Measurements from ENCODE around the gene GALNT15. TPM values are rescaled to one million over a fixed set of nuclear protein-coding genes. Genes with fewer than 3 reads are reported as not detected.
A peak's percentile ranks its signal among the peaks of the same experiment; 100 is the strongest.

GALNT15 gene
- total RNA-seq, 1 experiment from 2014 or later = 0.13 TPM

GRCh38 chr3:16236856-16237393, 62.4 kb downstream of the GALNT15 start:
- in situ Hi-C loops (cut with HindIII; ENCODE audit: low pct_unique_long_range_greater_than_20kb, low sequenced_read_pairs) = no loop called here
- no peak for DNase-seq (ENCODE audit: low read depth, low spot score)

GRCh38 chr3:16239086-16239770, 64.7 kb downstream of the GALNT15 start:
- in situ Hi-C loops (cut with HindIII; ENCODE audit: low pct_unique_long_range_greater_than_20kb, low sequenced_read_pairs) = no loop called here
- DNase-seq (ENCODE audit: low read depth, low spot score) = no peak

GRCh38 chr3:16239780-16240179, 65.3 kb downstream of the GALNT15 start:
- in situ Hi-C loops (cut with HindIII; ENCODE audit: low pct_unique_long_range_greater_than_20kb, low sequenced_read_pairs) = no loop called here
- no peak for DNase-seq (ENCODE audit: low read depth, low spot score)

DNA sequence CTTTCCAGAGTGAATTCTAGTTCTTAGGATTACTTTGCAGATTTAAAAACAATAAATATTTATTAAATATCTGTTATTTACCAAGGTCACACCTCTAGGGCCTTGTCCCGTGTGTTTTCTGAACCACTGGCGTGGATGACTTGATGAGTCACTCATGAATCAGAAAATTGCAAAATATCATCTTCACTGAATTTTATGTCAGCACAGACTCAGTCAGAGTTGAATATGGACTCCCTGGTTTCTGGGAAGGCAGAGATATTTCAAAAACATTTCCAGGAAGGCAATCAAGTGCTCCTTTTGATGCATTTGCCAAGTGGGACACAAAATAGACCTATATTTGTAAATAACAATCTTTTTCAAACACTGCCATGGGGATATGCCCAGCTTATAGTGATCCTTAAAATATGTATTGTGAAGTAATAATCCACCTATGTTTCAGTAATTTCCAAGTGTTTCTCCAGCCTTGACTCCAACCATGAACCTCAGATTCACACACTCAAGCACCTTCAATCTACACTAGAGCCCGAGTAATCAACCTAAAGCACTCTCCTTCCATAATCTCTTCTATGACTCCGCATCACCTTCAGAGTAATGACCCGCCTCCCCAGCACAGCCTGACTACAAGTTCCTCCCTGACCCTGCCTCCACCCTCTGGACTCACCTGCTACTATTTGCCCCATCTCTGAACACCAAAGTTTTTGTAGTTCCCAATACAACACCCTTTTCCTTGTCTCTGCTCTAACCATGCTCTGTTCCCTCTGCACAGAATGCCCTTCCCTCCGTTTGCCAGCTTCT, 65.9 kb downstream of the GALNT15 start:
- DNase-seq (ENCODE audit: low read depth, low spot score) = no peak
- in situ Hi-C loops (cut with HindIII; ENCODE audit: low pct_unique_long_range_greater_than_20kb, low sequenced_read_pairs) = no loop called here

DNA sequence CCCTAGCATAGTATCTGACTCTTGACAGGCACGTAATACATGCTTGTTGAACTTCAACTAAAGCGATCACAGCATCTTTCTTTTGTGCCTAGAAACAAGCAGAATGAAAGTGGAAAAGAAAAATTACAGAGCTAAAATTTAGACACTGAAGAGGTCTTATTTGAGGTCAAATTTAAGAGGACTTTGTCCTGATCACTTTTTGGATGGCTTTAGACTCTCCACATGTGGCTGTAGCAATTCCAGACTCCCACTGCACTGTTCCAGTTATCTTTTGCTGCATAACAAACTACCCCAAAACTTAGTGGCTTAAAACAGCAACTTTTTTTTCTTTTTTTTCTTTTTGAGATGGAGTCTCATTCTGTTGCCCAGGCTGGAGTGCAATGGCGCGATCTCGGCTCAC, 66.7 kb downstream of the GALNT15 start:
- no peak for DNase-seq (ENCODE audit: low read depth, low spot score)
- in situ Hi-C loops (cut with HindIII; ENCODE audit: low pct_unique_long_range_greater_than_20kb, low sequenced_read_pairs) = no loop called here

DNA sequence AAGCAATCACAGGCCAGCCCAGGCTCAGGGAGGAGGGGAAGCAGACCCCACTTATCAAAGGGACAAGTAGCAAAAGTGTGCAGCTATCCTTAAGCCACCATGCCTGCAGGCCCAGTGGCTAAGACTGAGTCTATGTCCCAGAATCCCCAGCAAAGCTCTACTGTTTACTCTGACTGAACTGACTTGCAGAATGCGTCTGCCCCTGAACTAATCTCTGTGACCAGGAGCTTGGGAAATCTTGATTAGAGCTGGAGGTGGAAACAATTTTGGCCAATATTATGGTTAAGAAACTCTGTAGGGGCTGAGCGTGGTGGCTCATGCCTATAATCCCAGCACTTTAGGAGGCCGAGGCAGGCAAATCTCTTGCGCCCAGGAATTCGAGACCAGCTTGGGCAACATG, 67.7 kb downstream of the GALNT15 start:
- no peak for DNase-seq (ENCODE audit: low read depth, low spot score)
- in situ Hi-C loops (cut with HindIII; ENCODE audit: low pct_unique_long_range_greater_than_20kb, low sequenced_read_pairs) = no loop called here

GRCh38 chr3:16243706-16244490, 69.4 kb downstream of the GALNT15 start:
- no peak for DNase-seq (ENCODE audit: low read depth, low spot score)
- in situ Hi-C loops (cut with HindIII; ENCODE audit: low pct_unique_long_range_greater_than_20kb, low sequenced_read_pairs) = no loop called here

DNA sequence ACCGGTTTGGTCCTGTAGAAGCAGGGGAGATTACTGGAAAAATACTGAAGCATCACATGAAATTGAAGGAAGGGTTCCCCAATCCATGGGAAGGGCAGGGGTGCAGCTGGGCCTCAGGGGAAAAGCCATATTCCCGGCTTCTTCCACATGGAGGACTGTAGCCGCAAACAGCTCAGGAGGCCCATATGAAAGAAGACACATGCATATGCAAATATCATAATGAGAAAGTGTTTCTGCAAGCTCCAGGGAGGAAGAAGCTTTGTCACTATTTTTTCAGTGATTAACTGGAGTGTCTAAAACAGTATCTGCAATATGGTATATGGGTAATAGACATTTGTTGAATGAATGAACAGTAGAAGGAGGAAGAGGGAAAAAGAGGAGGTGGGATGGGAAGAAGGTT, 71.1 kb downstream of the GALNT15 start:
- in situ Hi-C loops (cut with HindIII; ENCODE audit: low pct_unique_long_range_greater_than_20kb, low sequenced_read_pairs) = no loop called here
- DNase-seq (ENCODE audit: low read depth, low spot score) = no peak

- DNase-seq (ENCODE audit: low read depth, low spot score) = peak; percentile 91
- in situ Hi-C loops (cut with HindIII; ENCODE audit: low pct_unique_long_range_greater_than_20kb, low sequenced_read_pairs) = no loop called here
Measured at GRCh38 chr3:16247282-16248061, 73.0 kb downstream of the GALNT15 start.

GRCh38 chr3:16248556-16248955, 74.1 kb downstream of the GALNT15 start:
- in situ Hi-C loops (cut with HindIII; ENCODE audit: low pct_unique_long_range_greater_than_20kb, low sequenced_read_pairs) = no loop called here
- DNase-seq (ENCODE audit: low read depth, low spot score) = no peak

DNA sequence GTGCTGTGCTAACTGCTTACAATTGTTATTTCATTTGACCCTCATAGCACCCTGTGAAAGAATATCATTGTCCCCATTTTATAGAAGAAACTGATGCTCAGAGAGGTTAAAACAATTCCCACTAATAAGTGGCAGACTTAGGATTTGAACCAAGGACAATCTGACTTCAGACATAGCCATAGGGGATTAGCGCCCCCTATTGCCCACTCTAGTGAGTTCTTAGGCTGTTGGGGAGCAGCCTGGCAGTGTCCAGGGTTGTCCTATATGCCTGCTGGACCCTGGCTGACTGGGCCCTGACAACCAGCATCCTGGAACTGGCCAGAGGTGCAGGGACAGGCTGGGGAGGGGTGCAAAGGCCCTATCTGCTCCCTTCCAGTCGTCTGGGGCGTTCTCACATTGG, 74.9 kb downstream of the GALNT15 start:
- in situ Hi-C loops (cut with HindIII; ENCODE audit: low pct_unique_long_range_greater_than_20kb, low sequenced_read_pairs) = no loop called here
- peak; percentile 69 for DNase-seq (ENCODE audit: low read depth, low spot score)

GRCh38 chr3:16249886-16250285, 75.4 kb downstream of the GALNT15 start:
- in situ Hi-C loops (cut with HindIII; ENCODE audit: low pct_unique_long_range_greater_than_20kb, low sequenced_read_pairs) = no loop called here
- no peak for DNase-seq (ENCODE audit: low read depth, low spot score)

DNA sequence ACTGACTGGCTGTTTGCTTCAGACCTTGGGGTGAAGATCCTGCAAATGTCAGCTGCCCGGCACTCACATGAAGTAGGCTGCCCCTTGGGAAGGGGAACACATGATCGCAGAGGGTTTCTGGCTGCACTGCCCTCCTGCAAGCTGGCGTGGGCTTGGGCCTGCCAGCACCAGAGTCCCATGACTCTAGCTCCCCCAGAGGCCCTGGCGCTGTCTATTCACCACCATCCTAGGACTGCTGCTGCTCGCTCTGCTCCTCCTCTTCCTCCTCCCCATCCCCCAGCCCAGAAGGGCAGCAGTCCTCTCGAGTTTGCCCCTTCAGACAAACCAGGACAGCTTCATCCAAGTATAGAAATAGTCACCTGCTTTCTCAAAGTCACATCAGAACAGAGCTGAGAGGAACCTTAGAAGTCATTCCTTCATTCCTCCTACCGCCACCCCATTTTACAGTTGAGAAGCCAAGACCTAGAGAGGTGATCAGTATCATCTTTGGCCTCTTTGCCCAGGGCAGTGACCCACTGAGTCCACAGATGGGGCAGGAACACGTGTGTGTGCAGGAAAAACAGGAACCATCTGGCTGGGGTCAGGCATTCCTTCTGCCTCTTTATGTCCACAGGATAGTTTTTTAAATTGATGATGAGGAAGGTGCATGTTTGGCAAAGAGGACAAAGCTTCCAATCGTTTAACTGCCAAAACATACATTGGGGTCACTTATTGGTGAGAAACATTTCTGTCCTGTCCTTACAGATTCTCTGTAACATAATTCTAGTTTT, 77.0 kb downstream of the GALNT15 start:
- in situ Hi-C loops (cut with HindIII; ENCODE audit: low pct_unique_long_range_greater_than_20kb, low sequenced_read_pairs) = no loop called here
- DNase-seq (ENCODE audit: low read depth, low spot score) = peak; percentile 33

GRCh38 chr3:16252243-16252978, 77.9 kb downstream of the GALNT15 start:
- DNase-seq (ENCODE audit: low read depth, low spot score) = no peak
- in situ Hi-C loops (cut with HindIII; ENCODE audit: low pct_unique_long_range_greater_than_20kb, low sequenced_read_pairs) = no loop called here

DNA sequence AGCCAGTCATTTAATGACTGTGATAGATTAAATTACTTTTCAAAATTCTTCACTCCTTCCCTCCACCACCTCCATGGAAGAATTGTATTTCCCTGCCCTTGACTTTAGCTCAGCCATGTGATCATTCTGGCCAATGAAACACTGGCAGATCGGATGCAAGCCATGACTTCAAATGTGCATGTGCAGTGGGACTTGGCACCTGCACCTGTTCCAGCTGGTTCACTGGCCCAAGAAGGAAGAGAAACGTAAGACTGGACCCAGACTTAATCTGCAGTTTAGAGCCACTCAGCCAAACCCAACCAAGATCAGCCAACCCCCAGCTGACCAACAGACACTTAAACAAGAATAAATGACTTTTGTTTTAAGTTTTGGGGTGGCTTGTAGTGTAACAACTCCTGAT, 78.5 kb downstream of the GALNT15 start:
- in situ Hi-C loops (cut with HindIII; ENCODE audit: low pct_unique_long_range_greater_than_20kb, low sequenced_read_pairs) = no loop called here
- DNase-seq (ENCODE audit: low read depth, low spot score) = no peak

- in situ Hi-C loops (cut with HindIII; ENCODE audit: low pct_unique_long_range_greater_than_20kb, low sequenced_read_pairs) = no loop called here
- no peak for DNase-seq (ENCODE audit: low read depth, low spot score)
Measured at GRCh38 chr3:16253601-16254000, 79.1 kb downstream of the GALNT15 start.
